Measurements from ENCODE around the gene KAZN.

Gene KAZN

GRCh38 chr1:14845851-14846250 is 247.4 kb downstream of the KAZN start:
- ATAC-seq = no peak
- TF ChIP-seq SNAI2 (CRISPR knock-in tag; IDR thresholded peaks at IDR 0.05) = no peak
- no peak for TF ChIP-seq ESRRG (CRISPR knock-in tag; IDR thresholded peaks at IDR 0.05)
- no peak for TF ChIP-seq ZNF70 (CRISPR knock-in tag; IDR thresholded peaks at IDR 0.05)
- no peak for TF ChIP-seq ZC3H10 (CRISPR knock-in tag; IDR thresholded peaks at IDR 0.05)
- no peak for TF ChIP-seq ZNF565 (CRISPR knock-in tag; conservative IDR thresholded peaks at IDR 0.05; ENCODE audit: low read depth)
- TF ChIP-seq CSRNP3 (CRISPR knock-in tag; IDR thresholded peaks at IDR 0.05) = no peak
- TF ChIP-seq TCF4 (CRISPR knock-in tag; IDR thresholded peaks at IDR 0.05; ENCODE audit: borderline replicate concordance) = no peak
- TF ChIP-seq PPARA (CRISPR knock-in tag; IDR thresholded peaks at IDR 0.05; ENCODE audit: borderline replicate concordance) = no peak
- TF ChIP-seq OSR1 (CRISPR knock-in tag; IDR thresholded peaks at IDR 0.05) = no peak
- TF ChIP-seq ISL1 (CRISPR knock-in tag; IDR thresholded peaks at IDR 0.05) = no peak
- no peak for TF ChIP-seq ZFP3 (CRISPR knock-in tag; IDR thresholded peaks at IDR 0.05)
- TF ChIP-seq PATZ1 (CRISPR knock-in tag; IDR thresholded peaks at IDR 0.05; ENCODE audit: borderline replicate concordance) = no peak
- TF ChIP-seq ZFP30 (CRISPR knock-in tag; IDR thresholded peaks at IDR 0.05) = no peak
- no peak for TF ChIP-seq POU6F1 (CRISPR knock-in tag; IDR thresholded peaks at IDR 0.05; ENCODE audit: borderline replicate concordance, low read depth)
- no peak for TF ChIP-seq CREB5 (CRISPR knock-in tag; IDR thresholded peaks at IDR 0.05; ENCODE audit: low read depth)
- TF ChIP-seq ZNF8 (CRISPR knock-in tag; IDR thresholded peaks at IDR 0.05) = no peak
- no peak for TF ChIP-seq TSHZ2 (CRISPR knock-in tag; IDR thresholded peaks at IDR 0.05)

GRCh38 chr1:14846688-14847087 is 248.2 kb downstream of the KAZN start:
- no peak for ATAC-seq
- TF ChIP-seq OSR1 (CRISPR knock-in tag; IDR thresholded peaks at IDR 0.05) (no peak), SNAI2 (CRISPR knock-in tag; IDR thresholded peaks at IDR 0.05) (no peak), ZNF8 (CRISPR knock-in tag; IDR thresholded peaks at IDR 0.05) (no peak), CSDC2 (CRISPR knock-in tag; IDR thresholded peaks at IDR 0.05) (no peak), ZFP30 (CRISPR knock-in tag; IDR thresholded peaks at IDR 0.05) (no peak), ESRRG (CRISPR knock-in tag; IDR thresholded peaks at IDR 0.05) (no peak), ZC3H10 (CRISPR knock-in tag; IDR thresholded peaks at IDR 0.05) (no peak)

- ATAC-seq = no peak
- TF ChIP-seq OSR1 (CRISPR knock-in tag; IDR thresholded peaks at IDR 0.05) (no peak), GLIS3 (CRISPR knock-in tag; IDR thresholded peaks at IDR 0.05) (no peak), POU6F1 (CRISPR knock-in tag; IDR thresholded peaks at IDR 0.05; ENCODE audit: borderline replicate concordance, low read depth) (no peak), ZFP30 (CRISPR knock-in tag; IDR thresholded peaks at IDR 0.05) (no peak), PATZ1 (CRISPR knock-in tag; IDR thresholded peaks at IDR 0.05; ENCODE audit: borderline replicate concordance) (no peak), CSRNP3 (CRISPR knock-in tag; IDR thresholded peaks at IDR 0.05) (no peak), TSHZ2 (CRISPR knock-in tag; IDR thresholded peaks at IDR 0.05) (no peak), ZC3H10 (CRISPR knock-in tag; IDR thresholded peaks at IDR 0.05) (no peak)
These were observed 249.7 kb downstream of the KAZN start for GRCh38 chr1:14848203-14848602.
